ENCODE results near the gene EID2B. TPM values are rescaled to one million over a fixed set of nuclear protein-coding genes. Genes with fewer than 3 reads are reported as not detected.

The EID2B gene
- total and polyA plus RNA-seq, 4 donors, result 2.1 to 5.2 (median 2.9) TPM

GRCh38 chr19:39514840-39515550, 17.7 kb downstream of the EID2B start, which contains the start of gene SELENOV:
SELENOV (plus strand) TSS chr19:39515139; CDS start chr19:39515213, 74 bp downstream.
- ATAC-seq (ENCODE audit: insufficient read depth, low FRiP score) (no peak), DNase-seq (peak in 2 of 3 donors; percentile 53 to 57)
- Histone ChIP-seq H3K27ac (ENCODE audit: low read depth in 1 of 2, low read length in 1 of 2) (no peak within 1 kb of the TSS), H3K4me1 (ENCODE audit: control insufficient read depth in 5 of 5, insufficient read depth in 5 of 5, low read length in 5 of 5) (peaks cover 0 to 8% (median 0%) of the 10 kb centered on the region in 5 donors), H3K4me3 (no peak within 1 kb of the TSS), H3K27me3 (ENCODE audit: control insufficient read depth in 3 of 3, insufficient read depth in 3 of 3, low read length in 2 of 3) (peaks cover 0 to 38% (median 26%) of the 10 kb centered on the region in 3 donors), H3K9ac (ENCODE audit: insufficient read depth in 1 of 2, low read length in 2 of 2) (no peak within 1 kb of the TSS), H3K9me3 (ENCODE audit: control insufficient read depth in 4 of 4, insufficient read depth in 3 of 4, low read length in 3 of 4) (no peaks in the 10 kb centered on the region), H3K36me3 (ENCODE audit: control insufficient read depth in 4 of 4, insufficient read depth in 4 of 4, low read length in 4 of 4) (no peaks in the 10 kb centered on the region)
- TF ChIP-seq, protein P1, sequence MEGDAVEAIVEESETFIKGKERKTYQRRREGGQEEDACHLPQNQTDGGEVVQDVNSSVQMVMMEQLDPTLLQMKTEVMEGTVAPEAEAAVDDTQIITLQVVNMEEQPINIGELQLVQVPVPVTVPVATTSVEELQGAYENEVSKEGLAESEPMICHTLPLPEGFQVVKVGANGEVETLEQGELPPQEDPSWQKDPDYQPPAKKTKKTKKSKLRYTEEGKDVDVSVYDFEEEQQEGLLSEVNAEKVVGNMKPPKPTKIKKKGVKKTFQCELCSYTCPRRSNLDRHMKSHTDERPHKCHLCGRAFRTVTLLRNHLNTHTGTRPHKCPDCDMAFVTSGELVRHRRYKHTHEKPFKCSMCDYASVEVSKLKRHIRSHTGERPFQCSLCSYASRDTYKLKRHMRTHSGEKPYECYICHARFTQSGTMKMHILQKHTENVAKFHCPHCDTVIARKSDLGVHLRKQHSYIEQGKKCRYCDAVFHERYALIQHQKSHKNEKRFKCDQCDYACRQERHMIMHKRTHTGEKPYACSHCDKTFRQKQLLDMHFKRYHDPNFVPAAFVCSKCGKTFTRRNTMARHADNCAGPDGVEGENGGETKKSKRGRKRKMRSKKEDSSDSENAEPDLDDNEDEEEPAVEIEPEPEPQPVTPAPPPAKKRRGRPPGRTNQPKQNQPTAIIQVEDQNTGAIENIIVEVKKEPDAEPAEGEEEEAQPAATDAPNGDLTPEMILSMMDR (IDR thresholded peaks at IDR 0.05; ENCODE audit: control extremely low read depth, extremely low read depth), result no peak
- 1 to 2% methylated on average over 47 to 56 of the region's 56 CpGs for WGBS, 2 donors

DNA sequence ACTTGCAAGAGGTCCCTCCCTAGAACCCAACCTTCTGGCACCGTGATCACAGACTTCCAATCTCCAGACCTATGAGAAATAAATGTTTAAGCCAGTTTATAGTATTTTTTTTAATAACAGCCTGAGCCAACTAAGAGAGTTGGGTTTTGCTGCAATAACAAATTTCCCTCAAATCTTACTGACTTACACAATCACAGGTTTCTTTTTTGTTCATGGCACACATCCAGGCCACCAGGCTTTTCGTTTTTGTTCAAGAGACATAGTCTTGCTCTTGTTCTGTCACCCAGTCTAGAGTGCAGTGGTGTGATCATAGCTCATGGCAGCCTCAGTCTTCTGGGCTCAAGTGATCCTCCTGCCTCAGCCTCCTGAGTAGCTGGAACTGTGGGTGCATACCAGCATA, 19.7 kb downstream of the EID2B start:
- TF ChIP-seq, protein P1 (IDR thresholded peaks at IDR 0.05; ENCODE audit: control extremely low read depth, extremely low read depth), result no peak
- no peak for DNase-seq
- Histone ChIP-seq H3K4me1 (ENCODE audit: control insufficient read depth in 5 of 5, insufficient read depth in 5 of 5, low read length in 5 of 5) (peaks cover 0 to 8% (median 0%) of the 10 kb centered on the region in 5 donors), H3K9me3 (ENCODE audit: control insufficient read depth in 4 of 4, insufficient read depth in 3 of 4, low read length in 3 of 4) (no peaks in the 10 kb centered on the region), H3K36me3 (ENCODE audit: control insufficient read depth in 4 of 4, insufficient read depth in 4 of 4, low read length in 4 of 4) (no peaks in the 10 kb centered on the region), H3K27ac (ENCODE audit: low read depth in 1 of 2, low read length in 1 of 2) (no peak overlapping the region), H3K4me3 (no peak overlapping the region), H3K9ac (ENCODE audit: insufficient read depth in 1 of 2, low read length in 2 of 2) (no peak overlapping the region), H3K27me3 (ENCODE audit: control insufficient read depth in 3 of 3, insufficient read depth in 3 of 3, low read length in 2 of 3) (peaks cover 0 to 31% (median 30%) of the 10 kb centered on the region in 3 donors)
- 49 to 69% methylated on average over 2 of the region's 2 CpGs for WGBS, 2 donors
- ATAC-seq (ENCODE audit: insufficient read depth, low FRiP score), result no peak

- H3K9ac ChIP-seq (ENCODE audit: insufficient read depth in 1 of 2, low read length in 2 of 2), result no peak overlapping the region
- H3K9me3 ChIP-seq (ENCODE audit: control insufficient read depth in 4 of 4, insufficient read depth in 3 of 4, low read length in 3 of 4), result peaks cover 0 to 5% (median 0%) of the 10 kb centered on the region in 4 donors
- H3K36me3 ChIP-seq (ENCODE audit: control insufficient read depth in 4 of 4, insufficient read depth in 4 of 4, low read length in 4 of 4), result no peaks in the 10 kb centered on the region
- no peak overlapping the region for H3K4me3 ChIP-seq
- TF ChIP-seq, protein P1 (IDR thresholded peaks at IDR 0.05; ENCODE audit: control extremely low read depth, extremely low read depth), result no peak
- ATAC-seq (ENCODE audit: insufficient read depth, low FRiP score), result no peak
- DNase-seq, result no peak
- H3K4me1 ChIP-seq (ENCODE audit: control insufficient read depth in 5 of 5, insufficient read depth in 5 of 5, low read length in 5 of 5), result peaks cover 0 to 5% (median 0%) of the 10 kb centered on the region in 5 donors
- no peak overlapping the region for H3K27ac ChIP-seq (ENCODE audit: low read depth in 1 of 2, low read length in 1 of 2)
- WGBS, 2 donors, result 58 to 69% methylated on average over 2 of the region's 2 CpGs
- peaks cover 3 to 27% (median 24%) of the 10 kb centered on the region in 3 donors for H3K27me3 ChIP-seq (ENCODE audit: control insufficient read depth in 3 of 3, insufficient read depth in 3 of 3, low read length in 2 of 3)
Observed at GRCh38 chr19:39509233-39509632, 23.4 kb downstream of the EID2B start.

All from lung (tissue), 12 donors.